HG02870 (cell line): ENCODE measurements around the gene CLSTN2.

Experiments used
- ATAC-seq: cut with Tn5 transposase; IDR thresholded peaks from one replicate; pipeline ENCODE4 v1.9.1; 2021; ENCODE audit warnings: mild to moderate bottlenecking, moderate library complexity; ENCODE audit not compliant: unreplicated experiment

The CLSTN2 gene

DNA sequence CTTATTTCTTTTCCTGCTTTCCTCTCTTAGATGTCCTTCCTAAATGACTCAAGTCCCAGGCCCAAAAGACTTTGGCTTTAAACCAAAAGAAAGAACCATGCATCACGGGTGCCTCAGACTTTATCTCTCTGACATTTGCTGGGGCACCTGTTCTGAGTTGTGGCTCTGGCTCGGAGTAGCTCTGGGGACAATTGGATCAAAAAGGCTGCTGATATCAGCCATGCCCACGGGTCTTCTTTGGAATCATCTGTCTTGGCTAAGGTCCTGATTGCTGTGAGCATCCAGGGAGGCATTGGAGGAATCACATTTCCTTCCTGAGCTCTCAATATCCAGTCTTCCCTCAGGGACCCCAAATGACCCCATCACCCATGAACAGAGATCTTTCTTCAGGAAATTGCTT, 59.9 kb downstream of the CLSTN2 start:
- ATAC-seq = no peak

DNA sequence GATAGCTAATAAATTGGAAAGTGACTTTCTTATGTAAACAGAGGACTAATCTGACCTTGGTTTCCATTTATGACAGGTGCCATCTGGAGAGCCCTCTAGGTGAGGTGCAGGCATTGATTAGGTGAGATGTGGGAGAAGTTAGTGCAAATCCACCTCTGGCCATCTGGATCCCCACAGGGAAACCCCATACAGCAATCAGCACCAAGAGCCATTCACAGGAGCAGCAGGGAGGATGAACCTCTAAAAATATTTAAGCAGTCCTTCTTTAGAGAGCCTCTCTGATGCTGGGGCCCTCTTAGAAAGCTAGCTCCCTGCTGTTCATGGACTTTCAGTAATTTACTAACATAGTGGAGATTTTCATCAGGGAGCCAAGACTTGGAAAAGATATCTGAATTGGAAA, 69.3 kb downstream of the CLSTN2 start:
- ATAC-seq = no peak

DNA sequence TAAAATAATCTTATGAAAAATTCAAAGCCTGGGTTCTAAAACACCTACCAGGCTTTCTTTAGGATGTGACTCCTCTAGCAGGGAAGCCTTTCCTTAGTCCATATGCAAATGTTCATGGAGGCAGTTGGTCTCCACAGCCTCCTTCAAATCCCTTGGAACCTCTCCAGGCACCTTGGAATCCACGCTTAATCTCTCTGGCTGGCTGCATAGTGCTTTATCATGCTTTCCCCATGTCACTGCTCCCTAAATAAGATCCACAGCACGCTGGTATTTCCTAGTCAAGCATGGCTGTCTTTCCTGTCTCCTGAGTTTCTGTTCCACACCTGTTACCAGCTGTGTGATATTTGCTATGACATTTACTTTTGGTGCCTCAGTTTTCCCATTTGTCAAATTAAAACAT, 71.3 kb downstream of the CLSTN2 start:
- ATAC-seq = no peak

DNA sequence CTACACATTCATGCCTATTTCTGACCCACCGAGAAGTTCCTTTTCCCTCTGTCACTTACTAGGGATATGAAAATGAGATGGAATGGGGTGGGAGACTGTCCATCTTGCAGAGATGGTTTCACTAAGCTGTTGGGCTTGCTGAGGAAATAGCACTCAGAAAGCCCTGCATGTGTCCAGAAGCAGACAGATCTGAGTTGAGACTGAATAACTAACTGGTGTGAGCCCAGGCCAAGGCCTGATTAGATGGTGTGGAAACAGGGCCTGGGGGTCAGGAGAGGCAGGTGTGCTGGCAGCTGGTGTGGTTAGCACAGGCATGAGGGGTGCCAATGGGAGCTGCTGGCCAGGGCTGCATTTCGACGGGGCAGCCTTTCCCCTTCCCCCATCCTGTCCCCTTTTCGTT, 72.1 kb downstream of the CLSTN2 start:
- no peak for ATAC-seq

DNA sequence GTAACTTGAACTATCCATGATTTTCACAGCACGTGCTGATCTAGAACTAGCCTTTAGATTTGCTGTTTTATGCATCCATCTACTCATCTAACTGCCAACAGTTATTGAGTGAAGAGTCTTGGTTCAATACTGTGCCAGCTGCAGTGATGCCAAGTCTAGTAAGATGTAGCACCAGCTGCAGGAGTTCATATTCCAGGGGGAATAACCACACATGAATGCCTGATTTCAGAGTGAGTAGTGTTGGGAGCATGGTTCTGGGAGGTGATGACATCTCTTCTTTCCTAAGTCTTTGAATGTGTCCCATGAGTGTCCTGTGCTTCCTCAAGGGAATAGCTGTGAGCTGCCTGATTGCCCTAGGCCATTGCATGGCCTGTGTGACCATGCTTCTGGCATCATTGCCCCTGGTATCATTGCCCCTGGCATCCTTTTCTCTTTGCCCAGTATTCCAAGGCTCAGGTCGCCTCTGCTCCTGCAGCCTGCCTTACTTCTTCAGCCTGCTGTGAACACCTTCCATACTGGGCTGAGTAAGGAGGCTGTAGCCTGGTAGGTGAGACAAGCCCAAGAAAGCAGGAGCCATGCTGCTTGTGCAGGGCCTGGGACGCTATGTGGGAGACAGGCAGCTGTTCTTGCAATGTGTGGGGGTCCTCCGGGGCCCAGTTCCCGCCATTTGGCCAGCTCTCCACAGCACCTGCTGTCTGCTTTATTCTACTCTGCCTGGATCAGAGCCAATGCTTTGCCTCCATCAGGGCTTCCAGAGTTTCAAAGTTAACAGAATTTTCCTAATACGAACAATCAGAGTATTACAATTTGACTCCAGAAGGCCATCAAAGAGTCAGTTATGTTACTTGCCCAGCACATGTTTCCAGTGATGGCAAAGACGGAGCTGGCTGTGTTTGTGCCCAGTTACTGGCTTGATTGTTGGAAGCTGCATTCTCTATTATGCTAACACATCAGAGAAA, 73.2 kb downstream of the CLSTN2 start:
- ATAC-seq = no peak

DNA sequence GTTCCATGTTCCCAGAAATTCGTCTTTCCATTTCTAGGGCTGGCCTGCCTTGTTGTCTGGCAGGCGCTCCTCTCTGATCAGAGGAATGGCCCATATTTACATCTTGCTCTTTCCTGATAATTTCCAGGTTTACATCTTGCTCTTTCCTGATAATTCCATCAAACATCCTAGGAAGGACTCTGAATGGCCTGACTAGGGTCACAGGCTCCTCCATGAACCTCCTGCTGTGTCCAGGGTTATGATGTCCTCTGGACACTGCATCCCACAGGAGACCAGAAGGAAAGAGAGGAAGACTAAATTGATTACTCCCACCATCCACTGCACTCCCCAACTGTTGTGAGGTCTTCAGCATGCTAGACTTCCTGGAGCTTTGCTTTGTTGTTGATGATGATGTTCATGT, 75.4 kb downstream of the CLSTN2 start:
- no peak for ATAC-seq

DNA sequence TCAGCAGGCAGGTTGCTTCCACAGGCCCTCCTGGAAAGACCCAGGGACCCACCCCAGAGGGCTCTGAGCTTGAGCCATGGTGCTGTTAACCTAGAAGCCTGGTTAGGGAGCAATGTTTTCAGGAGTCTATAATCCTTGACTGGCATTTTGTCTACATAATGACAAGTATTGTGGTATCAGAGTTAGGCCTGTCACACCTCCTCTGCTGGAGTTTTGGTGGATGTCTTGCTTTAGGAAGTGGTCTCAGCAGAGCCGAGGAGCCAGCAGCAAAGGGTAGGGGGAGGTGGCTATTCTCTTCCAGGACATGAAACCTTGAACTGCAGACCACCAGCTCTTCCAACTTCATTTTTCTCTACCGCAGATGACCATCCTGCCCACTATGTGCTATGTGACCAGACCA, 76.1 kb downstream of the CLSTN2 start:
- ATAC-seq = no peak

DNA sequence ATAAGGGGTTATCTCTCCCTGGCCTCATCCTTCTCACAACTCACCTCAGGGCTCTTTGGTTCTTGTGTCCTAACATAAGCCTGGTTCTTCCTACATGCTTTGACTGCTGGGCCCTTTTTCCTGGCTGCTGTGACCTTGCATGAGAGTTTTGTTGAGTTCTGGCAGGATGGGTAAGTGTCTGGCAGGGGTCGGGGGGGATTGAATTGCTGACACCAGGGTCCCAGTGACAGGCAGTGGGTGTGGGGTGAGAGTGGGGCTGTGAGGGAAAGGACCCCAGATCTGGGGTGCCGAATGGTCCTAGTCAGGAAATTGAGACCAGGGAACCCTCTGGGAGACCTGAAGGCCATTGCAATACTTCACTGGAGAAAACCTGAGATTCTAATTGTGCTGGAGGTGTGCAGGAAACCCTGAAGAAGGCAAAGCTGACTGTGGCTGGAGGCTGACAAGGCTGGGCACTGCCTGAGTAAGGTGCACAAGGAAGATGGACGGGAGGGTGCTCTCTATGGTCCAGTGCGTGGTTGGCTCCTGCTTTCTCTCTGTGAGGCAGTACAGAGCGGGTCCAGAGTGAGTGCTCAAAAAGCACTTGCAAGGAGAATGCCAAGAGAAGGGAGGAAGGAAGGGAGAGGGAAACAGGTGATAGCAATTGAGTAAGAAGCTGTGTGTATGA, 76.8 kb downstream of the CLSTN2 start:
- no peak for ATAC-seq

DNA sequence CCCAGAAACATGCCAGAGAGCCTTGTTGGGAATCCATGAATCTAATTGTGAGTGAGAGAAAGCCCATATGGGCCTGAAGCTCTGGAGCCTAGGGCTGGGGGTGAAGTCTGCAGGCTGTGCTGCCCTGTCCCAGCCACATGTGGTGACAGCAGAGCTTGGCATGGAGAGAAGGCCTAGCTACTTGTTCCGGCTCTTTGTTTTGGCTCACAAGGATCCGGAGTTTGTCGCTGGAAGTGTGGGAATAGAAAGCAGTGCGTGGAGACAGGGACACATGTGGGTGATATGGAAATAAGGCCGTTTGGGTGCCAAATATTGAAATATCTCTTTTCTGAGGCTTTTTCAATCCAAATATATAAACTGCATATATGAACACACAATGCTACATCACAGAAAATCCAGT, 78.2 kb downstream of the CLSTN2 start:
- no peak for ATAC-seq

DNA sequence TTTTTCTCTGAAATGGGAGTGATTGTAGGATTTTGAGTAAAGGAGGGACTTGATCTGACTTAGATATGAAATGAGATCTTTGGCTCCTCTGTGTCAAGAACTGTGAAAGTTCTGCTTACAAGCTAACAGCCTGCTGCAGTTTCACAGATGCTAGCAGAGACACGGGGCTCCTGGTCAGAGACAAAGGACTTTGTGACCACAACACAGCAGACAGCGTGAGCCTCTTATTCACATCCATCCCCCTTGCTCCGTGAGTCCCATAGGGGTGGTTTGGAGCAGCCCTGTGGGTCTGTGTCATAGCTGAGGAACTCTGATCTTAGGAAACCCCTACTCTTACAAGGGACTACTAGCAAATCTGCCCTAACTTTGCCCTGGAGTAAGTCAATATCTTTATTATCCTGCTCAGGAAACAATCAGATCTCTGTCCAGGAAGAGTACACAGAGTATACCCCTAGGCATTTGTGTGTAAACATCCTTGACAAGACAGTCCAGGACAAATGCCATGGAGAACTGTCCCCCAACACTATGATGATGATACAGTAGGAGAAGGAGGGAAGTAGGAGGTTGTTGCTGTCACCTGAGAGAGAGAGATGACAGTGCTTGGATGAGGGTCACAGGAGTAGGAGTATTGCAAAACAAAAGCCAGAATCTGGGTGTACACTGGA, 80.0 kb downstream of the CLSTN2 start:
- ATAC-seq = no peak

DNA sequence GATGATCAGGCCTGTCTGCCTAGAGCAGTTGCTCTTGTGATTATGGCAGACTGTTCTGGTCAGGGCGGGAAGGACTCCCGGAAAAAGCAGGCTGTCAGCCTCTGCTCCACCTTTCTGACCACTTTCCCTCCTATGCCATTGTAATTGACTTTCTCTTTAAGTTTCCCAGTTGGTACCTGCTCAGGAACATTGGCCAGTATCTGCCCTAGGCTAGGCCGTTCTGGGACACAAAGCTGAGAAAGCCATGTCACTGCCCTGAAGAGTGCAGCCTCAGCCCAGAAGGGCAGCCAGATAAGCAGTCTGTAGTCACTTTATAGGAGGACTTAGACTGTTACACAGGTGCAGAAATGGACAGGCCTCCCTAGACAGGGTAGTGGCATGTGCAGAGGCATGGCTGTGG, 80.8 kb downstream of the CLSTN2 start:
- no peak for ATAC-seq

DNA sequence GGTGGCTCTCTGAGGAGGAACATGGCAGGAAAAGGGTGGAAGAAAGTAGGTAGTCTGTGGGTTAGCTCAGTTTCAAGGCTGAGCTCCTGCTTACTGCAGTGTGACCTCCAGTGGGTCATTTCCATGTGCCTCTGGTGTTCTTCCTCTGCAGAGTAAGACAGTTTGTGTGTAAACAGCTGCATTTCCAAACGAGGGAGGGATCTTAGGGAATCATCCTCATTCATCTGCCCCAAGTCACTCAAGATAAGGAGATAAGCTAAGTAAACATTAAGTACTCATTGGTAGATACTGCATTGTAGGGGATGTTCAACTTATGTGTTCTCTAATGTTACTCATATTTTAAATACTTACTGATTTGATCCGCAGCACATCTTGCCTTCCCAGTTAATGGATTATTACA, 83.6 kb downstream of the CLSTN2 start:
- ATAC-seq = no peak

DNA sequence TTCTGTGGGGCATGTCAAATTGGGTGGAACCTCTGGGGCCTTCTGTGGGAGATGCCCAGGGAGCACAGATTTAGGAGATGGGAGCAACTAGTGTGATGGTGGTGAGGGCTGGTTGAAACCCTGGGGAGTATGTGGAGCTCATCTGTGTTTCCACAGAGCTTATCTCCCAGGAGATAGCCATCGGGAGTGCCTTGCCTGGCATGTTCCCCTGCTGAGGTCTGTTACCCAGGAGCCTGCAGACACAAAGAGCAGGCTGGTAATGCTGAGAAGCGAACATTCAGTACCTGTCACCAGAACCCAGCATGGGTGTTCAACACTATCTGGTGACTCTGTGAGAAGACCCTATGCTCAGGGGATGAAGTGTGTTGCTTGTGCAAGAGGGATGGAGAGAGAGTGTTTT, 85.0 kb downstream of the CLSTN2 start:
- no peak for ATAC-seq

DNA sequence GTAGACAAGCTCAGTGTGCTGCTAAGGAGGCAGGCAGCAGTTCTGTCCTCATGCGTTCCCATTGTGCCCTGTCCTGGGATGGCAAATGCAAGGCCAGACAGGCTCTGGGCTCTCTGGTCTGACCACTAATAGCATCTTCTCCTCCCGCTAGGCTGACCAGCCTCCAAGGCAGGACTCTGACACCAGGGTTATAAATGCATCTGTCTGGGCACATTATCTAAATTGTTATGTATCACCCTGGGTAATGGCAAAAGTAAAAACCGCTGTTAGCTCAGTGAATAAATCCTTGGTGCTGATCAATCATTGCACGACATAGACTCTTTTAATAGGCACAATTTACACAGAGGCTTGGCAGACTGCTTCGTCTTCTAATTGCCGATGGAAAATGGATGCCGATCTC, 85.6 kb downstream of the CLSTN2 start:
- no peak for ATAC-seq

DNA sequence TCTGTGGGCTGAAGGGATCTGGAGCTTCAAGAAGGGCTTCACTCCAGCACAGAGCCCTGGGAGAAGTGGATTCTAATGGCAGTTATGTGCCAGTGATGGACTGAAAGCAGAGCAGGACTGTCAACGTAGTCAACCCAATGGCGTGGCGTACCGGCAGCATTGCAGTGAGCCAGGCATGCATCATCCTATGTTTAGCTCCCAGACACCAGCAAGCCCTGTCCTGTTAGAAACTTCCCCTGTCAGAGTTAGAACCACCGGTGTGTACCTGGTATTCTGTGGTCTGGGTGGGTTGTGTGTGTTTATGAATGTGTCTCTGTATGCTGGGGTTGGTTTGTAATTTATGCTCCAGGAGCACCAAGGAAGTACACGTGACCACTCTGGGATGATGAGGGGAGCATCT, 86.3 kb downstream of the CLSTN2 start:
- no peak for ATAC-seq

DNA sequence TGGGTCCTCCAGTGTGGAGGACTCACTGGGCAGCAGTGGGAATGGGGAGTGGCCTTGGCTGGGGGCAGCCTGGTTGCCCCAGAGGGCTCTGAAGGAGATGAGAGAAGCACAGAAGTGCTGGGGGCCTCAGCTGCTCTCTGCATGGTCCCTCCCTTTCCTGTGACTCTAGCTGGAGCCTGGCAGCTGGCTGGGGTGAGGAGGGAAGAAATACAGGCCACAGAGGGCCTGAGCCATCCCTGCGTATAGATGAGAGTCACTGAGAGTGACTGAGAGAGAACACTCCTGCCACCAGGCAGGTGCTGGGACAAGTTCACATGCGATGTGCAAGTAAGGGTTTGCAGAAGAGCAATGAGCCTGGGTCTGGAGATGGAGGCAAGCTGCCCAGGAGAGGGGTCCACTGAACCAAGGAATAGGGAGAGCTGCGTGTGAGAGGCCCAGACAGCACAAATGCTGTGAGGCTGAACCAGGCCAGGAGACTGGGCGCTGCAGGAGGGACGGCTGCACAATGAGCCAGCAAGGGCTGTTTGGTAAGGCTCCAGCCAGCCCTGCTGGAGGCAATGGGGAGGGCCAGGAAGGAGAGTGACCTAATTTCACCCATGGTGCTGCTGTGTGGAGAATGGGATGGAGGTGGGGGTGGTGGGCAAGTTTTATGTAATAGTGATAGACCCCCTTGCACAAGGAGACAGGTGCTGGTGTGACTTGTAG, 87.2 kb downstream of the CLSTN2 start:
- no peak for ATAC-seq

DNA sequence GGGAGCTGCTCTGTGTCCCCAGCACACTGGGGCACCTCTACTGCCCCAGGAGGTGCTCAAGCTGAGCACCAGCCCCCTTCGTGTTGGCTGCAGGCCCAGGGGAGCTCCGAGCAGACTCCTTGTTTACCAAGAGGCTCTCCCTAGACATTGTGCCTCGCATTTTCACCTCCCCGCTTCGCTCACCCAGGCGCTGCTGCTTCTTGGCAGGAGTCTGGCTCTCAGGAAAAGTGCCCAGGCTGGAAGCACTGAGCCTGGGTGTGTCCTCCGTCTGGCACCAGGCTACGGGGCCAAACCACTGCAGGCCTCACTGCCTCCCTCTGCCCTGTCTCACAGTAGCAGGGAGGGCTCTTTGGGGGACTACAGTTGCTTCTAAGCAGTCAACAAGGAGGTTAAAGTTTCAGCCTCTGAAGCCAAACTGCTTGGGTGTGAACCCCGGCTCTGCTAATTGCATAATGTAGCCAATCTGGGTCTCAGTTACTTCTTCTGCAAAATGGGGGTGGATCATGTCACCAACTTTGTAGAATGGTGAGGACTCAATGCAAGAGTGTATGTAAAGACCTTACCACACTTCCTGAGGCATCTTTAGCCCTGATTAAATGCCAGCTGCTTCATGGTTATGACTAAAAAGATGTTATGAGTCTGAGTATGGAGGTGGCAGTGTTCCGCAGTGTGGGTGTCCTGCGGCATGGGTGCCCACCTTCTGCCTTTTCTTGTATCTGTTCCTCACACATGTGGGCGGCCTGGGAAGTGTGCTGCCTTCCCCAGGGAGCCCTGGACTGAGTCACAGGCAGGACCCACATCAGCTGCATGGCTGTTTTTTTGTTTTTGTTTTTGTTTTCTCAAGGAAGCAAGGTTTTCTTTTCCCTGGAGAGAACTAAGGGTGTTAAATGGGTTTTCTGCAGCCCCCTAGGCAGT, 88.9 kb downstream of the CLSTN2 start:
- ATAC-seq = no peak

DNA sequence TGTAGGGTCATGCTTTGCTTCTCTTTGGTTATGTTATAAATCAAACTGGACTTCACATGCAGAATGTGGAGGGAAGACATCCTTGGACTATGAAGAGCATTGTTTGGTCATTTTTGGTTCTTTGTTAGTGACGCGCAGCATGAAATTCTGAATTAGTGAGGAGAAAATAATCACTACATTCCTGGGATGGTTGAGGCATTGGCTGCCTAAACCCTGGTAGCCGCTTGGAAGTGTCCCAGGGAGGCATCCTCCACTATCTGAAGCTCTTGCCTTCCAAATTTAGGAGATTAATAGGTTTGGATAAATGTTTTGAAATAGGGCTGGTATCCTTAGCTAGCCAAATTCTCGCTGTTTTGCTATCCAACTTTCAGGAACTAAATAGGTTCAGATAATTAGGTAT, 96.2 kb downstream of the CLSTN2 start:
- no peak for ATAC-seq

DNA sequence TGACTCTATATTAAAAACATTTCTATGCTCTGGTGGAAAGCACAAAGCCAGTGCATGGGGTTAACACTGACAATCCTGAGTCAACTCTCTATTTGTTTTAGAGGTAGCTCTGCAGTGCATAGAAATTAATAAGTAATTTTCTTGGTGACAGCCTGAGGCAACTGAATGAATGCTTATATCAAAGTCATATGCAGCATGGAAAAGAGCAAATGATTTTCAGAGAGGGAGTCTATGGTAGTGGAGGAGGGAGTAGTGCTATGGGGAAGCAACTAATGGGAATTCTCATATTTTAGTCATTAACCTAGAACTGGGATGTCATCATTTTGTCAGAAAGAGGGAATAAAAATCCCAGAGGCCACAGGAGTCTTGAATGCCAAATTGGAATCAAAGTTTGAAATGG, 99.1 kb downstream of the CLSTN2 start:
- no peak for ATAC-seq

DNA sequence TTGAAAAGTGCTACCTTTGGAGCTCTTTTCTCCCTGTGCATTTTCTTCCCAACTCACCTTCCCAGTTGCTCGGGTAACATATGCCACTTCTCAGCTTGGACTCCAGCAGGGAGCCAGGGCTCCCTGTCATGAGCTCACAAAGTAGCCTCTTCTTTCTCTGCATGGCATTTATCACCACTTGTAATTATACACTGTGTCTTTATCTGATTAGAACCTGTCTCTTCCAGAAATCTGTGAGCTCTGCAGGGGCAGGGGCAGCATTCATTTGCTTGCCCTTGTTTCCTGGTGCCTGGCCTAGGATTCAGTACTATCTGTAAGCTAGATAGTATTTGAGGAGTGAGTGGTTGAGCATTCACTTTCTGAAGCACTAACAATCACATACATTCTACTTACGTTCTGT, 100.9 kb downstream of the CLSTN2 start:
- no peak for ATAC-seq
